HS-27A (cell line): ENCODE measurements around the gene ACAD8.

ENCODE experiments used
- DNase-seq: peaks from one replicate; pipeline ENCODE4 v3.0.0-alpha.2; 2012; ENCODE audit warnings: low read depth, missing footprints

ACAD8 gene

DNA sequence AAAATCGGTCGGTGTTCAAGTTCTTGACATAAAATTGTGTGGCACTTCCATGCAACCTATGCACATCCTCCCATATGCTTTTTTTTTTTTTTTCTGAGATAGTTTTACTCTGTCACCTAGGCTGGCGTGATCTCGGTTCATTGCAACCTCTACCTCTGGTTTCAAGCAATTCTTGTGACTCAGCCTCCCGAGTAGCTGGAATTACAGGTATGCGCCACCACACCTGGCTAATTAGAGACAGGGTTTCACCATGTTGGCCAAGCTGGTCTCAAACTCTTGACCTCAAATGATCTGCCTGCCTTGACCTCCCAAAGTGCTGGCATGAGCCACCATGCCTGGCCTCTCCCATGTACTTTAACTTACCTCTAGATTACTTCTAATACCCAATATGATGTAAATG is 37.8 kb downstream of the ACAD8 start:
- no peak for DNase-seq

DNA sequence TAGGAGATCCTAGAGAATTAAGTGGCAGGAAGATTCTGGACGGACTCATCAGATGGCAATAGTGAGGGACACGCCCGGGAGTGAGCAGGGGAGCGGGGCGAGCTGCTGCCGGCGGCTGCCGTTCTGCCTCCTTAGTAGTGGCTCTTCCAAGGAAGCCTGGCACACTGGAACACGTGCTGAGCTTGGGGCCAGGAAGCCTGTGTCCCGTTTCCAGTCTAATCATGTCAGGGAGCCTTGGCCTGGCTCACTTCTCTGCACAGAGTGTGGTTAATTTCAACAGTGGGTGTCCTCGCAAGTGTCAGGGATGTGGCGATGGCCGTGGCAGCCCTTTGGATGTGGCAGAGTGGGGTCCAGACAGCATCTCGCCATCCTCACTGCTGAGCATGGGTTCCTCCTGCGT is 39.3 kb downstream of the ACAD8 start:
- no peak for DNase-seq

DNA sequence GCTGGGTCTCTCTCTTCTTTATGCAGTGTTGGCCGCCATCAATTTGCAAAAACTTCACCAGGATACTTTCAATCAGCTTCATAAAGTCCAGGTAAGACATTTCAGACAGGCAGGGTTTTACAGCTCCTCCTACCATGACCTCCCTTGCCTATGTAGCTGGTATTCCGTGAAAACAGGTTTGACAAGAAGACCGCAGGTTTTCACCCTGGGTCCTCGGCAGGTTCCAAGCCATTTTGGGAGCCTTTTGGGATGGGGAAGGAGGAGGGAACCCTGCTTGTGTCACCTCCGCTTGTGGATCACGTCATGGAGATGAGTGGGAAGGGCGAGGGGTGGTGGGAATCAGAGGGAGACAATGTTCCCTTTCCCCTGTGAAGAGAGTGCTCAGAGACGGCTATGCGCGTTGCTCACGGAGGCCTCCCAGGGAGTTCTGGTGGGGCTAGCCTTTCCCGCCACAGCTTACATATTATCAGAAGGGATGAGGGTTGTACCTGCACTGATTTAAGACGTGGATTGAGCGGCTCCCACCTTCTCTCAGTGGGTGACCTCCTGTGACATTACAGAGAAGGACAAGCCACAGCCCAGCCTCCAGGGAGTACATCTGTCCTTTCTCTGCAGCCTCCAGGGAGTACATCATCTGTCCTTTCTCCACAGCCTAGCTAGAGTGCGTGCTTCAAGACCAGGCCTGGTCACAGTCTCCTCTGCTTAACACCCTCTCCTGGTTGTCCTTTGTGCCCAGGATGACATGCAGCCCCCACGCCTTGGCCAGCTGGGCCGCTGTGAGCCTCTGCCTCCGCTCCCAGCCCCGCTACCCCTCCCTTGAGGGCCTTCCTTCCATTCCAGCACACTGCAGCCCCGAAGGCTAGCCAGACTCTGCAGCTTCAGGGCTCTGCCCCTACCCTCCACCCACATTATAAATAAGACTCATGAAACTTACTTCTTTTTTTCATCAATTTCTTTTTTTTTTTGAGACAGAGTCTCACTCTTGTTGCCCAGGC is 40.0 kb downstream of the ACAD8 start:
- no peak for DNase-seq

DNA sequence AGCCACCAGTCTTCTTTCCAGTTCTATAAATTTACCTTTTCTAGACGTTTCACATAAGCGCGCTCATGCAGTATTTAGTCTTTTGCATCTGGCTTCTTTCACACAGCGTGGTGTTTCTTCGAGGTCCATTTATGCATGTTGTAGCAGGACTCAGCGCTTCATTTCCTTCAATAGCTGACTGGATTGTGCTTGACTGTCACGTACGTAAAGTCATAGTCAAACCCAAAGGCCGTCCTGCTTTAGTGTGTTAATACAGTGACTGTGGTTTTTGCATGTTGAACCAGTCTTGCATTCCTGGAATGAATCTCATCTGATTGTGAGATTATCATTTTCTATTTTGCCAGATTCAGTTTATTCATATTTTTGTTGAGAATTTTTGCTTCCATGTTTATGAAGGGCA is 41.3 kb downstream of the ACAD8 start:
- no peak for DNase-seq

DNA sequence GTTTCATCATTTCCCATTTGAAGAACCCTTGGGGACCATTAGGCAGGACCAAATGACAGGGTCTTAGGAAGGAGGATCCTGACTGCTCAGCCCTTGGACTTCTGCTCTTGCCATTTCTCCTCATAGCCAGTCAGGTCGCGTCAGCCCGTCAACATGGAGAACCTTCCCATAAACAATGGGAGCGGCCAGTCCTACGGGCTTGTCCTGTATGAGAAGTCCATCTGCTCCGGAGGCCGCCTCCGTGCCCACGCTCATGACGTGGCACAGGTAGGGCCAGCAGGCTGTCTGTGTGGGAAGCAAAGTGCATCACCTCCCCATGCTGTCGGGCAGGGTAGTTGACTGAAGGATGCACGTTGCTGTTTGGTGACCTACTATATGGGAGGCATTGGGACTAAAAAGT is 58.9 kb downstream of the ACAD8 start:
- DNase-seq, result no peak

DNA sequence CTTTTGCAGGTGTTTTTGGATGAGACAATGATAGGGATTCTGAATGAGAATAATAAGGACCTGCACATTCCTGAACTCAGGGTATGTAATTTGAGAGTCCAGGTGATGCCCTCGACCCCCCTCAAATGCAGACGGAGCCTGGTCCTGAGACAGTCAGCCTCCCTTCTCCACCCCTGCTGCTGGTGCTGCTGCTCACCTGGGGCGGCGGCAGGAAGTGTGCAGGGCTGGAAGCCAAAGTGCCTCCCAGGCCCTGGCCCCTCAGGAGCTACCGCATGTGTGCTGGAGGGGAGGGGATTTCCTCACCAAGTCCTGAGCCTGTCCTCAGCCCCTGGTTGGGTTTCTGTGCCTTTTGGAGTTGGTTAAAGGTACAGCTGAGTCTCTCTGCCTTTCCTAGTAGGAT is 59.4 kb downstream of the ACAD8 start:
- DNase-seq, result no peak

DNA sequence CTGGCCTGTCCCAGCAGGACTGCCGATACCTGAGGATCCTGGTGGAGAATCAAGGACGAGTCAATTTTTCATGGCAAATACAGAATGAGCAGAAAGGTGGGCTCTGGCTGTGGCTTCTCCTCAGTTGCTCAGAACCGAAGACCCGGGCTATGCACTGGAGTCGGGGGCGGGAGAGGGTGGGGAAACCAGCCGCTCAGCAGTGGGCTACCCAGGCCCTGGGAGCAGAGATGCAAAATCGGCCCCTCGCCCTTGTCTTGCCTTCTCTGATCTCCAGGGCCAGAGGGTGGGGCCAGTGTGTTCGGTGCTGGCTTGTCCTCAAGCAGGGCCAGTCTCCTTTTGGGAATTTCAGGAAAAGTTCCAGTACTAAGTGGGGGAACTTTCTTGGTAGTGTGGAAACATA is 60.0 kb downstream of the ACAD8 start:
- no peak for DNase-seq

DNA sequence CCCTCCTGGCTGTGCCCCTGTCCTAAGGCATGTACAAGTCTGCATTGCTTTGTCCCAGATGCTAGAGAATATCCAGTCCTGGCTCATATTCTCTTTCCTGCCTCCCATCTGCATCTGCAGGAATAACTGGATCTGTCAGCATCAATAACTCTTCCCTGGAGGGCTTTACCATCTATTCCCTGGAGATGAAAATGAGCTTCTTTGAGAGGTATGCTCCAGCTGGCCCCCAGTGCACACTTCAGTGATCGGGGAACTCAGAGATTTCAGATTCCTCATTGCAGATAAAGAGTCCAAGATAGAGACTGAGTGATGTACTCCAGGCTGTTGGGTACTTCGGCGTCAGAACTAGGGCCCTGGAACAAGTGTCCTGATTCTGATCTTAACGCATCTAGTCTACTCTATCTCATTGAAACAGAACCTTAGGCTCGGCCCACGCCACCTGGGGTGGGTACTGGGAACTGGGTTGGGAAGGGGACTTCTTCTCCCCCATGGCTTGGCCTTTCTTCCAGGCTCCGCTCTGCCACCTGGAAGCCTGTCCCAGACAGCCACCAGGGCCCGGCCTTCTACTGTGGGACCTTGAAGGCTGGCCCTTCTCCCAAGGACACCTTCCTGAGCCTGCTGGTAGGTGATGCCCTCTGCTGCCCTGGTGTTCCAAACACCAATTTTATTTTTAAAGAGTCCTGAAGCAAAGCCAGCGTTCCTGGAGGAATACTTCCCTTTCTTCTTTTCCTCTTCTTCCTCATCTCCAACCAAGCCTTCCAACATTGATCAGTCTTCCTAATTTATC is 60.6 kb downstream of the ACAD8 start:
- no peak for DNase-seq
